Skeletal muscle tissue (tissue), 4 donors: ENCODE results near the gene GINS3. TPM values are rescaled to one million over a fixed set of nuclear protein-coding genes. Genes with fewer than 3 reads are reported as not detected.
A peak's percentile ranks its signal among the peaks of the same experiment; 100 is the strongest.
"Not testable (repeated sequence)": the region's sequence is repeated elsewhere in the genome, so short reads cannot be mapped to it uniquely, and the experiment has no call there.

Source experiments
- H3K27ac ChIP-seq: one replicate; pipeline ENCODE4 v1.7.0; 2013; ENCODE audit warnings: mild to moderate bottlenecking, low read depth, low read length, inconsistent platforms
- H3K27me3 ChIP-seq, 3 donors: one replicate each; pipeline ENCODE4 v1.7.0; 2013; ENCODE audit warnings: low read length in 3 of 3; ENCODE audit not compliant: control insufficient read depth in 3 of 3, insufficient read depth in 3 of 3
- H3K36me3 ChIP-seq, 3 donors: one replicate each; pipeline ENCODE4 v1.7.0; 2013; ENCODE audit warnings: low read length in 3 of 3; ENCODE audit not compliant: control insufficient read depth in 3 of 3, insufficient read depth in 3 of 3
- H3K4me1 ChIP-seq, 3 donors: one replicate each; pipeline ENCODE4 v1.7.0; 2013; ENCODE audit warnings: low read length in 3 of 3, mild to moderate bottlenecking in 3 of 3; ENCODE audit not compliant: control insufficient read depth in 3 of 3, insufficient read depth in 3 of 3
- H3K4me3 ChIP-seq, 3 donors: one replicate each; pipeline ENCODE4 v1.7.0; 2013; ENCODE audit warnings: low read length in 3 of 3
- H3K9ac ChIP-seq, 3 donors: one replicate each; pipeline ENCODE4 v1.7.0; 2013; ENCODE audit warnings: low read length in 3 of 3, mild to moderate bottlenecking in 3 of 3, moderate library complexity in 2 of 3, low read depth in 1 of 3
- H3K9me3 ChIP-seq, 3 donors: one replicate each; pipeline ENCODE4 v1.7.0; 2013; ENCODE audit warnings: low read length in 3 of 3; ENCODE audit not compliant: control insufficient read depth in 3 of 3
- total RNA-seq: library from RNA; depleted of rRNA; stranded (reverse); fragments of >200 nt; gene quantifications from one replicate; pipeline ENCODE4 v1.2.3, GENCODE V29; 2014
- donor health status: Osteomylitis.

Gene GINS3
- total RNA-seq, 1 donor from 2014 or later: 6.3 TPM

DNA sequence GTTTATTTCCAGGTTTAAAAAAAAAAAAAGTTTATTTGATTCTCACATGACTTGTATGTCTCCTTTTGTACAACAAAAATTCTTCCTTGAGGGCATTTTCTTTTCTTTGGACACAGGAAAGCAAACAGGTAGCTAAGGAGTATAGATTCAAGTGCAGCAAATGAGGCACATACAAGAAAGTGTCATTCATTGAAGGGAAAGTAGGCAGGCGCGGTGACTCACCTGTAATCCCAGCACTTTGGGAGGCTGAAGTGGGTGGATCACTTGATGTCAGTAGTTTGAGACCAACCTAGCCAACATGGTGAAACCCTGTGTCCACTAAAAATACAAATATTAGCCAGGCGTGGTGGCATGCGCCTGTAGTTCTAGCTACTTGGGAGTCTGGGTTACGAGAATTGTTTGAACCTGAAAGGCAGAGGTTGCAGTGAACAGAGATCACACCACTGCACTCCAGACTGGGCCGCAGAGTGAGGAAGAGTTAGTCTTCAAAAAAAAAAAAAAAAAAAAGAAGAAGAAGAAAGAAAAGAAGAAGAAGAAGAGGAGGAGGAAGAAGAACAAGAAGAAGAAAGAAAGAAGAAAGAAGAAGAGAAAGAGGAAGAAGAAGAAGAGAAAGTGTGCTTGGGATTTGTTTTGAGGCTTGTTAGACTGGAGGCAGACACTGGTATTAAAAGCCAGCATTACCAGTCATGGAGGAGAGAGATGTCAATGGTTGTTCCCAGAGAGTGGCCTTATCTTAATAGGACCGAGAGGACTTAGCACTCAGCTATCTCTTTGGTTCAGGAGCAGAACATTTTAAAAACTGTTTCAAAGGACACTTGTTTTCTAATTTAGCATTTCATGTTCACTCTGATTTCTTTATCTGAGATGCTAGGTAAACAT is 19.7 kb downstream of the GINS3 start:
- H3K27me3 ChIP-seq: peaks cover 0 to under 1% (median 0%) of the 10 kb centered on the region in 3 donors
- H3K4me3 ChIP-seq: no peak overlapping the region
- H3K9ac ChIP-seq: no peak overlapping the region
- H3K9me3 ChIP-seq: no peaks in the 10 kb centered on the region
- H3K27ac ChIP-seq: no peak overlapping the region
- no peaks in the 10 kb centered on the region for H3K4me1 ChIP-seq
- no peaks in the 10 kb centered on the region for H3K36me3 ChIP-seq

DNA sequence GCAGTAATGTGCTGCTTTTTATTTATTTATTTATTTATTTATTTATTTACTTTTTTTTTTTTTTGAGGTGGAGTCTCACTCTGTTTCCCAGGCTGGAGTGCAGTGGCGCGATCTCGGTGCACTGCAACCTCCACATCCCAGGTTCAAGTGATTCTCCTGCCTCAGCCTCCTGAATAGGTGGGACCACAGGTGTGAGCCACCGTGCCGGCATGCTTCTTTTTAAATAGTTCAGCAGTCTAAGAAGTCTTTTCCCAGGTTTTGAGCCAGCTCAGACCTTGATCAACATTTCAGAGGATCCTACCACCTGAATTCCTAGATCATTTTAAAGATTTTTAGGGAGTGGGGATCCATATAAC is 20.3 kb downstream of the GINS3 start:
- H3K36me3 ChIP-seq, H3K4me3 ChIP-seq, H3K27ac ChIP-seq, H3K4me1 ChIP-seq, H3K27me3 ChIP-seq, H3K9ac ChIP-seq, H3K9me3 ChIP-seq: not testable (repeated sequence)

DNA sequence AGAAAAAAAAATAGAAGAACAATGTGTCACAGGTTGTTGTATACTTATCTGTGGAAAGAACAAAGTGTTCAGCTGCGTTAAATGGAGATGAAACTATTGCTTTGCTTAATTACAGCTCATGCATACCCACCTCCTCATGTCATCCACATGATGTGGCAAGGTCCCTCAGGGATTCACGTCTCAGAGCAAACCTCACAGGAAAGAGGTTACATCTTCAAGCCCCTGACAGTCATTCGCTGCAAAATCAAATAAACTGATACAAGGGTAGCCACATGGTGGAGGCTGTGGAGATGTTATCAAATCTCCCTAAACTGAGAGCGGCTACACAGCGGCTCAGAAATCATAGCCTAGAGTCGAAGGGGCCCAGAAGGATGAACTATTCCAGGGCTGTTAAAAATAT is 21.1 kb downstream of the GINS3 start:
- Histone ChIP-seq H3K27me3 (peaks cover 0 to 5% (median 0%) of the 10 kb centered on the region in 3 donors), H3K27ac (no peak overlapping the region), H3K4me3 (no peak overlapping the region), H3K9ac (no peak overlapping the region), H3K4me1 (no peaks in the 10 kb centered on the region), H3K36me3 (no peaks in the 10 kb centered on the region), H3K9me3 (no peaks in the 10 kb centered on the region)

DNA sequence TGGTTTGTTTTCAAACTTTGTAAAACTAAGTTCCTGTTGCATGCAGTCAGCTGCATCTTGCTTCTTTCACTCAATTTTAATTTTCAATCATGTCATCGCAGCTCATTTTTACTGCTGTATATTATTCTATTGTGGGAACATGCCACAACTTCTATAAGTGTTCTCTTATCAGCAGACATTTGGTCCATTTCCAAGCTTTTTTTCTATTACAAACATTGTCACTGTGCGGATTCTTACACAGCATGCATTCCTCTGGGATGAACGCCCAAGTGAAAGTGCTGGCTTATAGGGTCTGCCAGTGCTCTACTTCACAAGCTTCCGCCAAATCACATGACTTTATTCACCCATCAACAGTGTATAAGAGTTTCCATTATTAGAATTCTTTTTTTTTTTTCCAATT is 22.7 kb downstream of the GINS3 start:
- no peaks in the 10 kb centered on the region for H3K9me3 ChIP-seq
- H3K27me3 ChIP-seq: peaks cover 0 to 5% (median 0%) of the 10 kb centered on the region in 3 donors
- H3K36me3 ChIP-seq: no peaks in the 10 kb centered on the region
- H3K9ac ChIP-seq: no peak overlapping the region
- H3K4me1 ChIP-seq: no peaks in the 10 kb centered on the region
- H3K27ac ChIP-seq: no peak overlapping the region
- no peak overlapping the region for H3K4me3 ChIP-seq

DNA sequence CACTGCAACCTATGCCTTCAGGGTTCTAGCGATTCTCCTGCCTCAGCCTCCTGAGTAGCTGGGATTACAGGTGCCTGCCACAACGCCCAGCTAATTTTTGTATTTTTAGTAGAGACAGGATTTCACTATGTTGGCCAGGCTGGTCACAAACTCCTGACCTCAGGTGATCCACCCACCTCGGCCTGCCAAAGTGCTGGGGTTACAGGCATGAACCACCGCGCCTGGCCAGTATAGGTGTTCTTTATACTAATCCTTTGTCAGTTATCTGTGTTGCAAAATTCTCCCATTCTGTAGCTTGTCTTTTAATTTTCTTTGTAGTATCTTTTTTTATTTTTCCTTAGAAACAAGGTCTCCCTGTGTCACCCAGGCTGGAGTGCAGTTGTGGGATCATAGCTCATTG is 23.7 kb downstream of the GINS3 start:
- not testable (repeated sequence) for H3K27me3 ChIP-seq, H3K9ac ChIP-seq, H3K4me1 ChIP-seq, H3K36me3 ChIP-seq, H3K9me3 ChIP-seq, H3K27ac ChIP-seq, H3K4me3 ChIP-seq

DNA sequence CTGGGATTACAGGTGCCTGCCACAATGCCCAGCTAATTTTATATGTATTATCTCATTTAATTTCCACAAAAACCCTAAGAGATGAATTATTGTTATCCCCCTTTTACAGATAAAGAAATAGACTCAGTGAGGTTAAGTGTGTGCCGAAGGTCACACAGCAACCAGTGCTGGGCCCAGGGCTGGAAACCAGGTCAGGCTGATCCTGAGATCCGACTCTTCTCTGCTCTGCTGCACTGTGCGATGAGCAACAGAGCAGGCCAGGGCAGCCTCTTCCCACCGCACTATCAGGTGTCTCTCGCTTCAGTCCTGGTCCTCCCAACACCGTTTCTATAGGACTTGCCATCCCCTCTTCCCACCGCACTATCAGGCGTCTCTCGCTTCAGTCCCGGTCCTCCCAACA is 24.8 kb downstream of the GINS3 start:
- Histone ChIP-seq H3K27ac (no peak overlapping the region), H3K9ac (no peak overlapping the region), H3K36me3 (no peaks in the 10 kb centered on the region), H3K9me3 (no peaks in the 10 kb centered on the region), H3K4me3 (no peak overlapping the region), H3K27me3 (peaks cover 0 to 5% (median 0%) of the 10 kb centered on the region in 3 donors), H3K4me1 (no peaks in the 10 kb centered on the region)

DNA sequence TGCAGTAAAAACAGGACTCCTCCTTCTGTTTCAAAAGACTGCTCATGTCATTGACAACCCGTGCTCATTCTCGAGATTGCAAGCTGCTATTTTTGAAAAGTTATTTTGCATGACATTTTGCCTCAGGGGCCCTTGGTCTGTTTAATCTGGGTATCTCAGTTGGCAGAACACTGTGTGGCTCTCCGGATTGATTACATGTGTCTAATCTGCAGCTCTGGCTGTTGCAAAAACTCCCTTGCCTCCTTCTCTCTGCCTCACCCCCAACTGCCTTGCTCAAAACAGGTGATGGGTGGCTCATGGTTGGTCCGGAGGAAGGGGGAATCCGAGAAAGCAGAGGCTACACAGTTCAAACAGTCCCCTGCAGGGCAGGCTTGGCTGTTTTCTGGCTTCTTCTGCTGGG is 25.3 kb downstream of the GINS3 start:
- H3K27me3 ChIP-seq: peaks cover 0 to 5% (median 0%) of the 10 kb centered on the region in 3 donors
- no peak overlapping the region for H3K4me3 ChIP-seq
- no peak overlapping the region for H3K27ac ChIP-seq
- no peaks in the 10 kb centered on the region for H3K36me3 ChIP-seq
- H3K9me3 ChIP-seq: no peaks in the 10 kb centered on the region
- no peaks in the 10 kb centered on the region for H3K4me1 ChIP-seq
- H3K9ac ChIP-seq: no peak overlapping the region

DNA sequence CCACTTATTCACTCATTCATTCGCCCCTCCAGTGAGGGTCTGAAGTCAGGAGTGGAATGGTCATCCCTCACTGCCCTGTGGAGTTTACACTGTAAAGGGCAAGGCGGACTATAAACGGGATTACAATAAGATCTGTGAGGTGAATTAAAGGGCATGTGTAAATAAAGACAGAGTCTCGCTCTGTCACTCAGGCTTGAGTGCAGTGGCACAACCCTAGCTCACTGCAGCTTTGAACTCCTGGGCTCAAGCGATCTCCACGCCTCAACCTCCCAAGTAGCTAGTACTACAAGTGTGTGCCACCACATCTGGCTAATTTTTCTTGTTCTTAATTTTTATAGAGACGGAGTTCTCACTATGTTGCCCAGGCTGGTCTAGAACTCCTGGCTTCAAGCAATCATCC is 25.8 kb downstream of the GINS3 start:
- H3K36me3 ChIP-seq: no peaks in the 10 kb centered on the region
- H3K4me3 ChIP-seq: no peak overlapping the region
- H3K9ac ChIP-seq: no peak overlapping the region
- H3K27me3 ChIP-seq: peaks cover 0 to 5% (median 0%) of the 10 kb centered on the region in 3 donors
- H3K4me1 ChIP-seq: no peaks in the 10 kb centered on the region
- H3K9me3 ChIP-seq: no peaks in the 10 kb centered on the region
- H3K27ac ChIP-seq: no peak overlapping the region

DNA sequence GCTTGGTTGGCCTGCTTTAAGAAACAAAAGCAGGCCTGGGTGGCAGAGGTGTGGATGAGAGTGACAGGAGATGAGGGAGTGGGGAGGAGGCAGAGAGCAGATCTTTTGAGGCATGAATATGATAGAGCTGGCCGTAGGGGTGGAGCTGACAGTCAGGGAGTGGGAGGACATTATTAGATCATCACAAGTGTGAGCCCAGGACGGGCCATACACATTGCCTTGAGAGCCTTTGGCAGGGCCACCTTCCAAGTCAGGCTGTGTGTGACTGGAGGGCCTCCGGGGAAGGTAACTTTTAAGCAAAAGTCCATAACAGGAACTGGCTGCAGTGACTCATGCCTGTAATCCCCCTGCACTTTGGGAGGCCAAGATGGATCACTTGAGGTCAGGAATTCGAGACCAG is 26.3 kb downstream of the GINS3 start:
- no peaks in the 10 kb centered on the region for H3K9me3 ChIP-seq
- H3K9ac ChIP-seq: no peak overlapping the region
- no peak overlapping the region for H3K4me3 ChIP-seq
- H3K27me3 ChIP-seq: peaks cover 0 to 5% (median 0%) of the 10 kb centered on the region in 3 donors
- H3K36me3 ChIP-seq: no peaks in the 10 kb centered on the region
- no peaks in the 10 kb centered on the region for H3K4me1 ChIP-seq
- no peak overlapping the region for H3K27ac ChIP-seq

DNA sequence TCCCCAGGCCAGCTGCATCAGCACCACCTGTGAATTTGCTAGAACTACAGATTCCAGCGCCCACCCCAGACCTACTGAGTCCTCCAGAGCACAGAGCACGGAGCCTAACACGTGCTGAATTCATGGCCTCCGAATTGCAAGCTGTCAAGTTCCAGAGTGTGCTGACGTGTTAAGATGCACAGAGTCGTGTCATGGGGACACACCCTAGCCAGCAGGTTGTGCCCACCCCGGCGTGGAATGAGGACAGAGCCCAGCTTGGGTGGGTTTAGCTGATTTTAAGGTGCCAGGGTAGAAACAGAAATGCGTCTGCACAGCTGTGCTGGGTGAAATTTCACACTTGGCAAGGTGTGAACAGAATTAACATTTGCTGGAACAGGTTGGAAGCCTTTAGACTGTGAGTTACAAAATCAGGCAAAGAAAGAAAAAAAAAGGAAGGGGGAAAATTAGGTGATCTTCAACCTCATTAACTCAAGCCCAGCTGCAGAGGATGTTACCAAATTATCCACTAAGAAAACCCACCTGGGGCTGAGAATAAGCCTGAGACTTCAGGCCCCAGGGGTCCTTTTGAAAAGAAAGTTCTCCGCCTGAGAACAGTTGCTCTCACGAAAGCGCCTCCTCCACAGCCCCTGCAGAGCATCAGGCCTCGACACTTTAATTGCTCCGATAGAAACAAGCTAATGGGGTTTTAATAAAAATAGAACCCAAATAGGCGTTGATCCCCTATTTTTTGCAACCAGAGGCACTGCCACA is 27.1 kb downstream of the GINS3 start:
- Histone ChIP-seq H3K4me3 (no peak overlapping the region), H3K9ac (peak overlapping the region in 1 of 3 donors; percentile 8), H3K4me1 (no peaks in the 10 kb centered on the region), H3K27me3 (peaks cover 0 to 5% (median 0%) of the 10 kb centered on the region in 3 donors), H3K27ac (no peak overlapping the region), H3K36me3 (no peaks in the 10 kb centered on the region), H3K9me3 (no peaks in the 10 kb centered on the region)
